Measurements from ENCODE around the gene DCDC2C.

Gene DCDC2C

DNA sequence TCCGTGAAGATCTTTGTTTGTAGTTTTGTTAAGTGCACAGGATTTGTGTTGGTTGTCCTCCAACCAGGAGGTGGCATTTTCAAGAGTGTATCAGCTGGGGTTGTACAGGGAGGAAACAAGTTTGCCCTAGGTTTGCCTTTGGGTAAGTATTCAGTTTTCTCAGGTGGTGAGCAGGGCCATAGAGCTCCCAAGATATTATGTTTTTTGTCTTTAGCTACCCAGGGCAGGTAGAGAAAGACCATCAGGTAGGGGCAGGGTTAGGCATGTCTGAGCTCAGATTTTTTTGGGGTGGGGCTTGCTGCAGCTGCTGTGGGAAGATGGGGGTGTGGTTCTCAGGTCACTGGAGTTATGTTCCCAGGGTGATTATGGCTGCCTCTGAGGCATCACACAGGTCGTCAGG lies 191.6 kb downstream of the DCDC2C start:
- no peak for DNase-seq (ENCODE audit: low read depth)

All from T follicular helper cell (primary cell).